NCI-H2029 treated with DMSO at 0.1 percent for 48 hours (cell line): ENCODE data around the gene TLR1.
"Not testable (repeated sequence)": the region's sequence is repeated elsewhere in the genome, so short reads cannot be mapped to it uniquely, and the experiment has no call there.

Source experiments
- DNase-seq: peaks from one replicate; lab custom pipeline; 2025; lab: John Stamatoyannopoulos, UW

The TLR1 gene, protein sequence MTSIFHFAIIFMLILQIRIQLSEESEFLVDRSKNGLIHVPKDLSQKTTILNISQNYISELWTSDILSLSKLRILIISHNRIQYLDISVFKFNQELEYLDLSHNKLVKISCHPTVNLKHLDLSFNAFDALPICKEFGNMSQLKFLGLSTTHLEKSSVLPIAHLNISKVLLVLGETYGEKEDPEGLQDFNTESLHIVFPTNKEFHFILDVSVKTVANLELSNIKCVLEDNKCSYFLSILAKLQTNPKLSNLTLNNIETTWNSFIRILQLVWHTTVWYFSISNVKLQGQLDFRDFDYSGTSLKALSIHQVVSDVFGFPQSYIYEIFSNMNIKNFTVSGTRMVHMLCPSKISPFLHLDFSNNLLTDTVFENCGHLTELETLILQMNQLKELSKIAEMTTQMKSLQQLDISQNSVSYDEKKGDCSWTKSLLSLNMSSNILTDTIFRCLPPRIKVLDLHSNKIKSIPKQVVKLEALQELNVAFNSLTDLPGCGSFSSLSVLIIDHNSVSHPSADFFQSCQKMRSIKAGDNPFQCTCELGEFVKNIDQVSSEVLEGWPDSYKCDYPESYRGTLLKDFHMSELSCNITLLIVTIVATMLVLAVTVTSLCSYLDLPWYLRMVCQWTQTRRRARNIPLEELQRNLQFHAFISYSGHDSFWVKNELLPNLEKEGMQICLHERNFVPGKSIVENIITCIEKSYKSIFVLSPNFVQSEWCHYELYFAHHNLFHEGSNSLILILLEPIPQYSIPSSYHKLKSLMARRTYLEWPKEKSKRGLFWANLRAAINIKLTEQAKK

DNA sequence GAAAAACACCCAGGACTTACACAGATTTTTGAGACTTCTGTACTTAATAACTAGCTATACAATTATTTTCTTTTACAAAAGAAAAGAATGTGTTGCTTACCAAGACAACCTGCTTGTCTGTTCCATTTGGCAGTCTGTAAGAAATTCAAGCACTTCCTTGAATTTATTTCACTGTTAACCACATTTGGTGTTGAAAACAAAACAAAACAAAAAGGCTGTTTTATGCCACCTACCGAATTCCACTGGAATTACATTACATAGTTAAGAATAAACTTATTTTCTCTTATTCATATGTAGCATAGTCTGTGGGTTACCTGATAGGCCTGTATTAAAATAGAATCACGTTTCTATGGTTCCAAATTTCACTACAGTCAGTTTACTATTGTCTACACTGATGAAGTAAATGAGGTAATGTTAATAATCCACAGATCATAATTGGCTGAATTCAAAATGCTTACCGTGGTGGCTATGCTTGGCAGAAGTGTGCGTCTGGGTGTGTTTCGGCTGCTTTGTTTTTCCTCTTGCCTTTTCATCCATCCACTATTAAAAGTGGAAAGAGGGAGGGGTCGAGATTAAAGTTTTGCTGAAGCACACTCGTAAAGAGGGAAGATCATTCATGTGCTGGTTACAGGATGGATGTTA is at the start of gene TLR1:
TLR1 (minus strand) TSS at position 138 of the 642 bp plus-strand sequence. CDS start 5,960 bp downstream, outside the sequence.
- DNase-seq = peak; percentile 54

DNA sequence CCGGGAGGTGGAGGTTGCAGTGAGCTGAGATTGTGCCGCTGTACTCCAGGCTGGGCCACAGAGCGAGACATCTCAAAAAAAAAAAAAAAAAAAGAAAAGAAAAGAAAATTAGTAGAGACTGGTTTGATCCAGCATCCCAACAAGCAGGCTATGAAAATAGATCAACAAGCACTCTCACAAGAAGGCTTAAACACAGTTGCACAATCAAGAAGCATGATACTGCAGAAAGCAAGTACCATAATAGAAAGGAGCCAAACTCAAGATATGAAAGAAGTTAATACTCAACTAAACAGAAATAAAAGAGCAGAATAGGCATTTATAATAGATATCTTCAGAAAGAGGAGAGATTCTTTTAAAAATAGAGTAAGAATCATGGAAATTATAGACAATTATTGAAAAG is 41.4 kb upstream of the TLR1 start:
- no peak for DNase-seq

DNA sequence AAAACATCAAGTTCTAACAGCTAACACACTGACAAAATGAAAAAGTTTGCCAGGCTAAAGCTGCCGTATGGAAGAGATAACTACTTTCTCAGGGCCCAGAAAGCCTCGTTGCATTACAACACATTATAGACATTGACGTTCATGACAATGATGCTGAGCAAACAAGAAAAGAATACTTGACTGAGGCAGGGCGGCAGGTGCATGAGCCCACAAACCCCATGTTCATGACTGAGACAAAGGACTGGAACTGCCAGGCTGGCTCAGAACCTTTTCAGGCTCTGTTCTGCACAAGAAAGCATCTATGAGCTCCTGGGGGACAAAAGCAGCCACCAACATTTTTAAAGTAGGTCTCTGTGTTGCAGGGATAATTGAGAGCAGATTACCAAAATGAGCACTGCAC is 38.4 kb upstream of the TLR1 start:
- peak; percentile 84 for DNase-seq

DNA sequence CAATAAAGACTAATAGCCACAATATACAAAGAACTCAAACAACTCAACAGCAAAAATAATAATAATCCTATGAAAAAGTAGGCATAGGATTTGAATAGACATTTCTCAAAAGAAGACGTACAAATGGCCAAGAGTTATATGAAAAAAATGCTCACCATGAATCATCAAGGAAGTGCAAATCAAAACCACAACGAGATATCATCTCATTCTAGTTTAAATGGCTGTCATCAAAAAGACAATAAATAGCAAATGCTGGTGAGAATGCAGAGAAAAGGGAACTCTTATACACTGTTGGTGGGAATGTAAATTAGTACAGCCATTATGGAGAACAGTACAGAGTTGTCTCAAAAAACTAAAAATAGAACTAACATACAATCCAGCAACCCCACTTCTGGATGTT is 33.3 kb upstream of the TLR1 start:
- DNase-seq = no peak

DNA sequence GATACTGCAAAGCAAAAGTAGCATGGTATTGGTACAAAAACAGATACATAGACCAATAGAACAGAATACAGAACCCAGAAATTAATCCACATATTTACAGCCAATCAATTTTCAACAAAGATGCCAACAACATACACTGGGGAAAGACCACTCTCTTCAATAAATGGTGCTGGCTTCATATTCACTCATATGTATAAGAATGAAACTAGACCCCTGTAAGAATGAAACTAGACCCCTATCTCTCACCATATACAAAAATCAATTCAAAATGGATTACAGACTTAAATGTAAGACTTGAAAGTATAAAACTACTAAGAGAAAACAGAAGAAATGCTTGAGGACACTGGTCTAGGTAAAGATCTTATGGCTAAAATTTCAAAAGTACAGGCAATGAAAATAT is 32.7 kb upstream of the TLR1 start:
- DNase-seq = no peak

DNA sequence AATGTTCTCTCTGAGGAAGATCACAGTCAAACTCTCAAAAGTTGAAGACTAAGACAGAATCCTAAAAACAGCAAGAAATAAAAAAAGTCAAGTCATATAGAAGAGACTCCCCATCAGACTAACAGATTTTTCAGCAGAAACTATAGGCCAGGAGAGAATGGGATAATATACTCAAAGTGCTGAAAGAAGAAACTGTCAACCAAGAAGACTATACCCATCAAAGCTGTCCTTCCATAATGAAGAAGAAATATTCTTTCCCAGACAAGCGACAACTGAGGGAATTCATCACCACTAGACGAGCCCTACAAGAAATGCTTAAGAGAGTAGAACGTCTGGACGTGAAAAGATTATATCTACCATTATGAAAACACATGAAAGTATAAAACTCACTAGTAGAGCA is 30.0 kb upstream of the TLR1 start:
- no peak for DNase-seq

DNA sequence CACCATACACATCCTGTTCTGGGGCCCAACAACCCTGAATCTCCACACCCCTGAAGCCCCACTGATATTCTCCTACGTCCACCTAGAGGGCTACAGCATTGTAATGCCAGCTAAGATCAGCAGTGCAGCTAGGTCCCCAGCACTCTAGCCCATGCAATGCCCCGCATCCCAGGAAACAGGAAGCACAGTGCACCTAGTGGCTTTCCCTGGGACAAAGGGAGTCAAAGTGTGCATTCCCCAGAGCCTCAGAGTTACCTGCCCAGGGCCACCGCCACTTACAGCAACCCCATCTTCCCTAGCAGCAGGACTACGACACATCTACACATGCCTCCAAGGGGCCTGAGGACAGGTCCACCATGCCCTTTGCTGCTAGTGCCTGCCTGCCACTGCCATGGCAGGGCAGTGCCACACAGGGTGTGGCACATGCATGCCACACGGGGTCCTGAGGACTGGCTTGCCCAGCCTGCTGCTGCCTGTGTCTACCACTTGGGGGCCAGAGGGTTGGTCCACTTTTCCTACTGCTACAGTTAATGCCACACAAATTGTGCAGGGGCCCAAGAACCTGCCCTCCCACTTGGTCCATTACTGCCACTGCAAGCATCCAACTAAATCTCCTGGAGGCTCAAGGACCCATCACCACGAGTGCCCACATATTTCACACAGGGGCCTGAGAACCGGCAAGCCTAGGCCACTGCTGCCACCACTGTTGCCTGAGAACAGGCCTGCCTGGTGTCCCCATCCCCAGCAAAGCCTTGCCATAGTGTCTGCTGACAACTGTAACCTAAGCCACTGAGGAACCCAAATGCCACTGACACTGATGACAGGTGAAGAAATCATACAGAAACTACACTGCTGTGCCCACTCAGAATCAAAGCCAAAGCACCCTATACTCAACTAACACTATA is 28.3 kb upstream of the TLR1 start:
- DNase-seq = no peak

DNA sequence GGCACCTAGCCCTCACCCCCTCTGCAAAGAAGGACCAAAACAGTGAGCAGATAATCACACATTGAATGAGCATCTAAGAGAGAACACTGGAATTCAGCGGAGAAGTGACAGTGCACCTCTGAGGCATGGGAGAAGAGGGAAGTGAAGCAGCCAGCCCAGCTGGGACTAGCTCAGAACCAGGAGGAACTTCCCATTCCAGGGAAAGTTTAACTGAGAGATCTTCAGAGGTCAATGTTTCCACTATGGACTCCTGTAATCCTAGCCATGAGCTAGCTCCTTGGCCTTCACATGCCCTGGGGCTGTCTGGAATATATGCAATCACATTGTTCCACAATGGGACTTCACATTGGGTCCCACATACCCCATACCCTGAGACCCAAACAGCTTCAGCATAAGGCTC is 27.6 kb upstream of the TLR1 start:
- no peak for DNase-seq

DNA sequence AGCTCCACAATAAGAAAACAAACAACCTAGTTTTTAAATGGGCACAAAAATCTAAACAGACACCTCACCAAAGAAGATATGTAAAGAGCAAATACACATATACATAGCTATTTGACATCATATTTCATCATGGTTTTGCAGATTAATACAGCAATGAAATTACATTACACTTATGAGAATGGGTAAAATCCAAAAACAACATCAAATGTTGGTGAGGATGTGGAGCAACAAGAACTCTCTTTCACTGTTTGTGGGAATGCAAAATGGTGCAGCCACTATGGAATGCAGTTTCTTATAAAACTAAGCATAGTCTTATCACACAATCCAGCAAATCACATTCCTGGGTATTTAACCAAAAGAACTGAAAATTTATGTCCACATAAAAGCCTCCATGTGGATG is 27.1 kb upstream of the TLR1 start:
- no peak for DNase-seq

DNA sequence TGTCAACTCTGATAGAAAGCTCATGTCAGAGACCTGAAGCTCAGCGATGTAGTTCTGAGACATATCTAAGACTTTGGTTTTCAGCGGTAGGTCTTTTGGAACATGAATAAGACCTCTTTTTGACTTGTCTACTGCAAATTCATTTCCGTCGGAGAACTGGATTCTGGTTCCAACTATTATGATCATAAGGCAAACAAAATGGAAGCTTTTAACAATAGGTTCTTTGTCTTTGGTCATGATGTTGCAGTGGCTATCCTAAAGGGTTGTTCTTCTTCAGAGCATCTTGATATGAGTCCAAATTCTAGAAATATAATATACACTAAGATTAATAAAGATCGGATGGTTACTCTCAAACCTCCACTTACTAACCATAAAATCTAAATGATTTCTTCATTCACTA is 24.6 kb upstream of the TLR1 start:
- DNase-seq = no peak

DNA sequence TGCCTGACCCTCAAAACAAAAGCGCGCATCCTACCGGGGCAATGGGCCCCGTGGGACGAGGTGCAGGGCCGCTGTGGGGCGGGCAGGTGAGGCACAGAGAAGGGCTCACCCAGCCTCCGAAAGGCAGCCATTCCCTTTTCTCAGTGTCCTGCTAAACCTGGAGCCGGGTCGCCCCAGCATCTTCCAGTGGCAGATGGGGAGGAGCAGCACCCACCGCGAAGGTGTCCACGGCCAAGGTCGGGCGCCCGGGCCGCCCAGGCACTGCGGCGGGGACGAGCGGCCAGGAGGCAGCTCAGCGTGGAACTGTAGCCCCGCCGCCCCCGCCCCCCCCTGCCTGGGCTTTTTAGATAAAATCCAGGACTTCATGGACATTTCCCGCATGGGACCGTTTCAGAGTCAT is 19.2 kb upstream of the TLR1 start:
- no peak for DNase-seq

DNA sequence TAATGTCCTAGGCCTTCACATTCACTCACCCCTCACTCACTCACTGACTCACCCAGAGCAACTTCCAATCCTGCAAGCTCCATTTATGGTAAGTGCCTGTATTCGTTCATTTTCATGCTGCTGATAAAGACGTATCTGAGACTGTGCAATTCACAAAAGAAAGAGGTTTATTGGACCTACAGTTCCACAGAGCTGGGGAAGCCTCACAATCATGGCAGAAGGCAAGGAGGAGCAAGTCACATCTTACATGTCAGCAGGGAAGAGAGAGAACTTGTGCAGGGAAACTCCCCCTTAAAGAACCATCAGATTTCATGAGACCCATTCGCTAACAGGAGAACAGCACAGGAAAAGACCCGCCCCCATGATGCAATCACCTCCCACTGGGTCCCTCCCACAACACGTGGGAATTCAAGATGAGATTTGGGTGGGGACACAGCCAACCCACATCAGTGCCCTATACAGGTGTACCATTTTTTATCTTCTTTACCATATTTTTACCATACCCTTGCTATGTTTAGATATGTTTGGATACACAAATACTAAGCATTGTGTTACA is 18.2 kb upstream of the TLR1 start:
- DNase-seq = no peak

DNA sequence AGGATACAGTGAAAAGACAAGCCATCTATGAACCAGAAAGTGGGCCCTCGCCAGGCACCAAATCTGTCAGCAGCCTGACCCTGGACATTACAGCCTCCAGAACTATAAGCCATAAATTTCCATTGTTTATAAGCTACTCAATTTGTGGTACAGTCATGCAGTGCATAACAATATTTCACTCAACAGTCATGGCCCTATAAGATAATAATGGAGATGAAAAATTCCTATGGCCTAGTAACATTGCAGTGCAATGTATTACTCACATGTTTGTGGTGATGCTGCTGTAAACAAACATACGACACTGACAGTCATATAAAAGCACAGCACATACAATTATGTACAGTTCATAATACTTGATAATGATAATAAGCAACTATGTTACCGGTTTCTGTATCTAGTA is 17.1 kb upstream of the TLR1 start:
- DNase-seq = no peak

DNA sequence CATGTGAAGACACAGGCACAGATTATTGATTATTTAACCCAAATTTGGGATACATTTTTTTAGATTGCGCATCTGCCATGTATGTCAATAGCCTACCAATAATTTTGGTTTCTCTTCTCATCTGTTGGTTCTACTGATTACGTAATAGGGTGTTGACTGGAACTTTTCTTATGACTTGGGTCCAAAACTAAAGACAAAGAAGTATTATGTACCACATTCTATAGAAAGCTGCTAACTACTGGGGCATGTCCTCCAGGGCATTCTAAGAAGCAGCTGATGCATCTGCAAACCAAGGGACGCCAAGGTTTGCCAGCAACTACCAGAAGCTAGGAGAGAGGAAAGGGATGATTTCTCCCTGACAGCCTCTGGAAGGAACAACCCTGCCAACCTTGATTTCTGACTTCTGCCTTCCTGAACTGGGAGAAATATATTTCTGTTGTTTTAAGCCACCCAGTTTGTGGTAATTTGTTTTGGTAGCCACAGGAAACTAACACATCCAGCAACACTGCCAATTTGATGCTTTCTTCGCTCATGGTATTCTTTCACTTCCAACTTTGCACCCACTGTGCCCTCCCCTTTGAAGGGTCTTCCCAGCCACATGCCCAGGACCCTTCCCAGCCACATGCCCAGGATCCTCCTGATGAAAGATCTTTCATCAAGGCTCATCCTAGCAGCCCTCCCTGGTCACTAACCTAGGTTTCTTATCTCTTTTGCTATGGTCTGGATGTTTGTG is 15.9 kb upstream of the TLR1 start:
- no peak for DNase-seq

DNA sequence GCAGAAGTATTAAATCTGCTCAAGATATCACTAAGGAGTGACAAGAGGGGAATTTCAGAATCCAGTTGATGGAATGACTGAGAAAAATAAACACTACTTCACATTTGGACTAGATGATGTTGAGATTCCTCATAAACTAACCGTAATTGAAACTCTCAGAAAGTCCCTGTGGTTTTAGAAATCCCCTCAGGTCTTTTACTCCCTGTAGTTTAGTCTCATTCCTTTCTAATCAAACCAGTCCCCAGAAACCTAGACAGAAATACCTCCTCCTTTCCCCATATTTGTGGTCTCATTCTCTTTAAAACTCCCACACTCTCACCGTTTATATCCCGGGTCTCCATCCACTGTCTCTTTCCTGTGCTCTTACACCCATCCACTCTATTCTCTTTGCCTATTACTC is 15.0 kb upstream of the TLR1 start:
- DNase-seq = no peak

DNA sequence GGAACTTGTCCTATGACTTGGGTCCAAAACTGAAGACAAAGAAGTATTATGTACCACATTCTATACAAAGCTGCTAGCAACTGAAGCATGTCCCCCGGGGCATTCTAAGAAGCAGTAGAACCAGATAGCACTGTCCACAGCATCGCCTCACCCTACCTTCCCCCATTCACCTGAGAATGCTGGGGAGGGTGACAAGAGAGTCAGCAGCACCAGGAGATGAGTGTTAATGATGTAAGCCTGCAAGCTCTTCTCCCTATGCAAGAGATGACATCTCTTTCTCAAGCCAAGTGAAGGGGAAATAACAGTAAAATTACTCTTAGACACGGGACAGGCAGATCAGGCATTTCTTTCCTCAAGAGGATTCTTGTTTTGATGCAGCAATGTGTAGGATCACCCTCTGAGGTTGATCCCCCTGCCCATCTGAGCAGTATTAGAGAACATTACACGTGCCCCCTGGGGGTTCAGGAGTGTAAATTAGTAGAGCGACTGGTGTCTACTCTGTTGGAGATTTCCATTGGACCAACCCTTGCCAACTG is 13.9 kb upstream of the TLR1 start:
- DNase-seq = no peak

DNA sequence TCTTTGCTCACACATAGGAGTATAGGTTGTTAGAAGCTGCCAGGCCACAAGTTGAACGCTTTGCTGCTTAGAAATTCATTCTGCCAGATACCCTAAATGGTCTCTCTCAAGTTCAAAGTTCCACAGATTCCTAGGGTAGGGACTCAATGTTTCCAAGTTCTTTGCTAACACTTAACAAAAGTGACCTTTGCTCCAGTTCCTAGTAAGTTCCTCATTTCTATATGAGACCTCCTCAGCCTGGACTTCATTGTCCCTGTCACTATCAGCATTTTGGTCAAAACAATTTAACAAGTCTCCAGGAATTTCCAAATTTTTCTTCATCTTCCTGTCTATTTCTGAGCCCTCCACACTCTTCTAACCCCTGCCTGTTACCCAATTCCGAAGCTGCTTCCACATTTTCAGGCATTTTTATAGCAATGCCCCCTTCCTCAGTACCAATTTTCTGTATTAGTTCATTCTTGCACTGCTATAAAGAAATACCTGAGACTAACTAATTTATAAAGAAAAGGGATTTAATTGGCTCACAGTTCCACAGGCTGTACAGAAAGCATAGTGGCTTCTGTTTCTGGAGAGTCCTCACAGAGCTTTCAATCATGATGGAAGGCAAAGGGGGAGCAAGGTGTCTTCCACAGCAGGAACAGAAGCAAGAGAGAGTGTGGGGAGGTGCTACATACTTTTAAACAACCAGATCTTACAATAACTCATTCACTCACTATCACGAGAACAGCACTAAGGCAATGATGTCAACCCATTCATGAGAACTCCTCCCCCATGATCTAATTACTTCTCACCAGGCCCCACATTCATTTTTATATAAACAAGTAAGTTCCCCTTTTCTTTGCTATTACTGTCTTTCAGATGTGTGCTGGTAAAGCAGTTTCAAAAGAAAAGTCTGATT is 11.5 kb upstream of the TLR1 start:
- no peak for DNase-seq

DNA sequence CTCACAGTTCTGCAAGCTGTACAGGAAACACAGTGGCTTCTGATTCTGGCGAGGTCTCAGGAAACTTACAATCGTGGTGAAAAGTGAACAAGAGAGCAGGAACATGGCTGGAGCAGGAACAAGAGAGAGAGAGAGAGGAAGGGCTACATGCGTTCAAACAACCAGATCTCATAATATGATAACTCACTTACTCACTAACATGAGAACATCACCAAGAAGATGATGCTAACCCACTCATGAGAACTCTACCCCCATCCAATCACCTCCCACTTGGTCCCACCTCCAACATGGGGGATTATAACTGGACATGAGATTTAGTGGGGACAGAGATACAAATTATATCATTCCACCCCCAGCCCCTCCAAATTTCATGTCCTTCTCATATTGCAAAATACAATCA is 9.8 kb upstream of the TLR1 start:
- no peak for DNase-seq

DNA sequence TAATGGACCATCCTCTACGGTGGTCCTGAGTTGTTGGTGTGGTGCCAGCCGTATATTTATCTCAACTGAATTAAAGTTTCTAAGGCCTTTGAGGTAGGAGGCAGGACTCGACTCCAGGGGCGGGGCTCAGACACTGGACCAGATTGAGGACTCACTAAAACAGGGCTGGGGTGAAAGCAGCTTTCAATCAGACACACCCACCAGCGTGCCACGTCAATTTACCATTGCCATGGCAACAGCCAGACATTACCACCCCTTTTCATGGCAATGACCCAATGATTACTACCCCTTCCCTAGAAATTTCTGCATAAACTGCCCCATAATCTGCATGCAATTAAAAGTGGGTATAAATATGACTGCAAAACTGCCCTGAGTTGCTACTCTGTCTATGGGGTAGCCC is 6.7 kb upstream of the TLR1 start:
- no peak for DNase-seq

DNA sequence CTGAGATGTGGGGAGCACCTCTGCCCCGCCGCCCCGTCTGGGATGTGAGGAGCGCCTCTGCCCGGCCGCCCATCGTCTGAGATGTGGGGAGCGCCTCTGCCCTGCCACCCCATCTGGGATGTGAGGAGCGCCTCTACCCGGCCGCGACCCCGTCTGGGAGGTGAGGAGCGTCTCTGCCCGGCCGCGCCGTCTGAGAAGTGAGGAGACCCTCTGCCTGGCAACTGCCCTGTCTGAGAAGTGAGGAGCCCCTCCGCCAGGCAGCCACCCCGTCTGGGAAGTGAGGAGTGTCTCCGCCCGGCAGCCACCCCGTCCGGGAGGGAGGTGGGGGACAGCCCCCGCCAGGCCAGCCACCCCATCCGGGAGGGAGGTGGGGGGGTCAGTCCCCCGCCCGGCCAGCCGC is 2.9 kb upstream of the TLR1 start:
- not testable (repeated sequence) for DNase-seq
